Measurements from ENCODE around the gene FBXO42.

DNA sequence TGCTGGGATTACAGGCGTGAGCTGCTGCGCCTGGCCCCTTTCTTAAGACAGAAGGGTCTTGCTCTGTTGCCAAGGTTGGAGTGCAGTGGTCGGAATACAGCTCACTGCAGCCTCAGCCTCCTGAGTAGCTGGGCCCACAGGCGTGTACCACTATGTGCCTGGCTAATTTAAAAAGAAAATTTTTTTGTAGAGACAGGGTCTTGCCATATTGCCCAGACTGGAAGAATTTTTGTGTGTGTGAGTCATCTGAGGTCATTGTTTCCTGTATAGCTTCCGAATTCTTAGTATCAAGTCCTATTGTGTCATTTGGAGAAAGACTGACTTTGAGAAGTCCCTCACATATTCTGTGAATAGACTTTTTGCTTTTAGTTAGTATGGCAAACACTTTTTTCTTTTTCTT, 19.4 kb upstream of the FBXO42 start:
- TF ChIP-seq, protein P1, sequence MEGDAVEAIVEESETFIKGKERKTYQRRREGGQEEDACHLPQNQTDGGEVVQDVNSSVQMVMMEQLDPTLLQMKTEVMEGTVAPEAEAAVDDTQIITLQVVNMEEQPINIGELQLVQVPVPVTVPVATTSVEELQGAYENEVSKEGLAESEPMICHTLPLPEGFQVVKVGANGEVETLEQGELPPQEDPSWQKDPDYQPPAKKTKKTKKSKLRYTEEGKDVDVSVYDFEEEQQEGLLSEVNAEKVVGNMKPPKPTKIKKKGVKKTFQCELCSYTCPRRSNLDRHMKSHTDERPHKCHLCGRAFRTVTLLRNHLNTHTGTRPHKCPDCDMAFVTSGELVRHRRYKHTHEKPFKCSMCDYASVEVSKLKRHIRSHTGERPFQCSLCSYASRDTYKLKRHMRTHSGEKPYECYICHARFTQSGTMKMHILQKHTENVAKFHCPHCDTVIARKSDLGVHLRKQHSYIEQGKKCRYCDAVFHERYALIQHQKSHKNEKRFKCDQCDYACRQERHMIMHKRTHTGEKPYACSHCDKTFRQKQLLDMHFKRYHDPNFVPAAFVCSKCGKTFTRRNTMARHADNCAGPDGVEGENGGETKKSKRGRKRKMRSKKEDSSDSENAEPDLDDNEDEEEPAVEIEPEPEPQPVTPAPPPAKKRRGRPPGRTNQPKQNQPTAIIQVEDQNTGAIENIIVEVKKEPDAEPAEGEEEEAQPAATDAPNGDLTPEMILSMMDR (IDR thresholded peaks at IDR 0.05) = no peak
- TF ChIP-seq POLR2A (IDR thresholded peaks at IDR 0.05) = no peak
